H1 (cell line): Measurements from ENCODE around the gene SOCS6. TPM values are rescaled to one million over a fixed set of nuclear protein-coding genes. Genes with fewer than 3 reads are reported as not detected.

Experiments used
- CTCF ChIA-PET: fragments of 300-600 bp; sonication (Branson Sonifier 250); formaldehyde crosslinking; loops from one replicate; lab custom pipeline; 2021; ENCODE audit not compliant: partially characterized antibody; lab: Charles Lee
- POLR2A ChIA-PET: fragments of 300-600 bp; sonication (Branson Sonifier 250); formaldehyde crosslinking; loops from one replicate; lab custom pipeline; 2021; ENCODE audit warnings: inconsistent platforms; ENCODE audit not compliant: partially characterized antibody; lab: Charles Lee
- DNase-seq, 2 experiments: peaks; one replicate each; pipeline versions ENCODE4 v3.0.0 to v3.0.0-alpha.2; 2010 to 2022; ENCODE audit warnings: low spot score in 2 of 2, low read depth in 1 of 2, mixed read lengths in 1 of 2
- FAIRE-seq: peaks from 2 replicates; lab custom pipeline; 2011; peaks lifted over from hg19 to GRCh38; lab: Jason Lieb, UNC
- H2AFZ ChIP-seq: 2 replicates; pipeline ENCODE4 v1.8.1; 2012; ENCODE audit warnings: low read length, inconsistent platforms
- H2AK5ac ChIP-seq: 2 replicates; pipeline ENCODE4 v1.6.1; 2013; ENCODE audit warnings: low read depth, low read length
- H2BK120ac ChIP-seq: replicated peaks from 2 replicates; pipeline ENCODE3; 2013; ENCODE audit warnings: low read depth, low read length, inconsistent platforms
- H2BK12ac ChIP-seq: 2 replicates; pipeline ENCODE4 v1.6.1; 2013; ENCODE audit warnings: low read depth, low read length
- H2BK15ac ChIP-seq: 2 replicates; pipeline ENCODE4 v1.6.1; 2013; ENCODE audit warnings: low read length
- H2BK20ac ChIP-seq: 2 replicates; pipeline ENCODE4 v1.6.1; 2013; ENCODE audit warnings: low read length
- H2BK5ac ChIP-seq: 2 replicates; pipeline ENCODE4 v1.6.1; 2013; ENCODE audit warnings: low read depth, low read length
- H3K14ac ChIP-seq: 2 replicates; pipeline ENCODE4 v1.6.1; 2013; ENCODE audit warnings: inconsistent platforms; ENCODE audit not compliant: insufficient read length
- H3K18ac ChIP-seq: 2 replicates; pipeline ENCODE4 v1.6.1; 2013; ENCODE audit warnings: low read length; ENCODE audit errors: extremely low read depth
- H3K23ac ChIP-seq: 2 replicates; pipeline ENCODE4 v1.6.1; 2013; ENCODE audit warnings: inconsistent platforms; ENCODE audit not compliant: insufficient read length
- H3K23me2 ChIP-seq: 2 replicates; pipeline ENCODE4 v1.6.1; 2013; ENCODE audit warnings: low read depth, low read length
- H3K27ac ChIP-seq: 2 replicates; pipeline ENCODE4 v1.6.1; 2011; ENCODE audit warnings: low read depth, low read length, inconsistent platforms
- H3K27me3 ChIP-seq, 4 experiments: replicated peaks in 1 of 4; 1 replicate in 1 of 4; 2 replicates in 3 of 4; pipeline versions ENCODE4 v1.6.1 to v1.8.1; 2011 to 2013; ENCODE audit warnings: low read length in 3 of 4, mild to moderate bottlenecking in 3 of 4, inconsistent platforms in 2 of 4, mixed read lengths in 2 of 4, moderate library complexity in 1 of 4; ENCODE audit not compliant: control insufficient read depth in 3 of 4, insufficient read depth in 3 of 4; ENCODE audit errors: extremely low read depth in 1 of 4
- H3K36me3 ChIP-seq, 4 experiments: 2 replicates each; pipeline versions ENCODE4 v1.6.1 to v1.8.1; 2011 to 2013; ENCODE audit warnings: mild to moderate bottlenecking in 4 of 4, low read length in 3 of 4, moderate library complexity in 2 of 4, control low read depth in 1 of 4, inconsistent platforms in 1 of 4; ENCODE audit not compliant: insufficient read depth in 4 of 4, control insufficient read depth in 2 of 4
- H3K4ac ChIP-seq: replicated peaks from 2 replicates; pipeline ENCODE3; 2013; ENCODE audit warnings: low read length, low read depth, mixed read lengths, inconsistent platforms; ENCODE audit not compliant: insufficient read length
- H3K4me1 ChIP-seq, 4 experiments: replicated peaks in 1 of 4; 1 replicate in 1 of 4; 2 replicates in 3 of 4; pipeline versions ENCODE4 v1.6.1 to v1.8.1; 2011 to 2013; ENCODE audit warnings: low read length in 3 of 4, inconsistent platforms in 2 of 4, mixed read lengths in 1 of 4; ENCODE audit not compliant: insufficient read depth in 4 of 4, control insufficient read depth in 3 of 4
- H3K4me2 ChIP-seq, 2 experiments: 2 replicates each; pipeline versions ENCODE4 v1.6.1 to v1.8.1; 2011 to 2013; ENCODE audit warnings: low read depth in 2 of 2, low read length in 2 of 2, control low read depth in 1 of 2, inconsistent platforms in 1 of 2, mild to moderate bottlenecking in 1 of 2; ENCODE audit not compliant: insufficient read depth in 1 of 2
- H3K4me3 ChIP-seq, 4 experiments: fragments of 200-600, 300-600 bp in 1 of 4; sonication (generic), shearing (Covaris generic), sonication (Bioruptor Twin) in 1 of 4; 2 replicates each; pipeline versions ENCODE4 v1.5.1 to v1.8.1; 2011 to 2016; ENCODE audit warnings: low read length in 4 of 4, low read depth in 3 of 4, control low read depth in 2 of 4, inconsistent platforms in 2 of 4, mild to moderate bottlenecking in 2 of 4, mixed read lengths in 1 of 4, moderate library complexity in 1 of 4; ENCODE audit not compliant: insufficient read depth in 2 of 4; ENCODE audit errors: extremely low read depth in 1 of 4
- H3K56ac ChIP-seq: replicated peaks from 2 replicates; pipeline ENCODE3; 2013; ENCODE audit warnings: low read depth, mild to moderate bottlenecking, mixed read lengths, low read length, inconsistent platforms; ENCODE audit not compliant: insufficient read length
- H3K79me1 ChIP-seq: 2 replicates; pipeline ENCODE4 v1.6.1; 2013; ENCODE audit warnings: low read depth, low read length, control low read depth
- H3K79me2 ChIP-seq, 2 experiments: 2 replicates each; pipeline versions ENCODE4 v1.6.1 to v1.8.1; 2012 to 2013; ENCODE audit warnings: low read length in 2 of 2, mild to moderate bottlenecking in 2 of 2, inconsistent platforms in 1 of 2; ENCODE audit not compliant: insufficient read depth in 2 of 2, control insufficient read depth in 1 of 2
- H3K9ac ChIP-seq, 4 experiments: replicated peaks in 1 of 4; 1 replicate in 1 of 4; 2 replicates in 3 of 4; pipeline versions ENCODE4 v1.6.1 to v1.8.1; 2011 to 2013; ENCODE audit warnings: low read depth in 3 of 4, low read length in 3 of 4, control low read depth in 2 of 4, mild to moderate bottlenecking in 2 of 4, moderate library complexity in 2 of 4, inconsistent platforms in 1 of 4; ENCODE audit errors: extremely low read depth in 1 of 4
- H3K9me3 ChIP-seq, 2 experiments: 2 replicates each; pipeline versions ENCODE4 v1.6.1 to v1.8.1; 2012 to 2013; ENCODE audit warnings: mild to moderate bottlenecking in 2 of 2, moderate library complexity in 2 of 2, control low read depth in 1 of 2, inconsistent platforms in 1 of 2, low read depth in 1 of 2, low read length in 1 of 2, mixed read lengths in 1 of 2; ENCODE audit not compliant: insufficient read depth in 2 of 2
- H4K20me1 ChIP-seq, 2 experiments: replicated peaks in 1 of 2; 2 replicates each; pipeline versions ENCODE3 to v1.8.1; 2011 to 2013; ENCODE audit warnings: inconsistent platforms in 2 of 2, low read length in 2 of 2, mild to moderate bottlenecking in 1 of 2; ENCODE audit not compliant: insufficient read depth in 2 of 2, control insufficient read depth in 1 of 2
- H4K5ac ChIP-seq: 2 replicates; pipeline ENCODE4 v1.6.1; 2013; ENCODE audit warnings: low read length, low read depth, mixed read lengths, inconsistent platforms; ENCODE audit not compliant: insufficient read length
- H4K8ac ChIP-seq: 2 replicates; pipeline ENCODE4 v1.8.0; 2013; ENCODE audit warnings: mild to moderate bottlenecking, moderate library complexity, low read length, inconsistent platforms; ENCODE audit not compliant: insufficient read depth; ENCODE audit errors: extremely low read depth
- H4K91ac ChIP-seq: replicated peaks from 2 replicates; pipeline ENCODE3; 2013; ENCODE audit warnings: low read length, mixed read lengths, inconsistent platforms; ENCODE audit not compliant: insufficient read length
- CBX8 ChIP-seq: fragments of 300-800, 300-1000 bp; sonication (generic); IDR thresholded peaks from 2 replicates; pipeline ENCODE4 v1.7.1; 2016; ENCODE audit warnings: low read depth, low read length, borderline replicate concordance
- EZH2 ChIP-seq: fragments of 200-600 bp; sonication (generic); IDR thresholded peaks from 2 replicates; pipeline ENCODE4 v1.7.1; 2012; ENCODE audit warnings: low read depth, mild to moderate bottlenecking, moderate library complexity, low read length, inconsistent platforms; ENCODE audit not compliant: severe bottlenecking
- KDM4A ChIP-seq: IDR thresholded peaks from one replicate; pipeline ENCODE4 v1.7.1; 2012; ENCODE audit warnings: low read depth, mild to moderate bottlenecking, moderate library complexity, low read length, inconsistent platforms; ENCODE audit not compliant: severe bottlenecking
- NRF1 ChIP-seq: IDR thresholded peaks from 2 replicates; pipeline ENCODE4 v1.6.1; 2011; ENCODE audit warnings: mild to moderate bottlenecking, low read depth, low read length, improper control_type of control experiment
- POLR2AphosphoS5 ChIP-seq: IDR thresholded peaks from 2 replicates; pipeline ENCODE4 v1.6.1; 2011; ENCODE audit warnings: low read depth, low read length
- RAD21 ChIP-seq, 2 experiments: IDR thresholded peaks in 1 of 2; conservative IDR thresholded peaks in 1 of 2; 2 replicates each; pipeline ENCODE4 v1.6.1; 2011; ENCODE audit warnings: low read depth in 2 of 2, low read length in 2 of 2, improper control_type of control experiment in 1 of 2, inconsistent platforms in 1 of 2, mild to moderate bottlenecking in 1 of 2, moderate library complexity in 1 of 2
- RBBP5 ChIP-seq: IDR thresholded peaks from 2 replicates; pipeline ENCODE4 v1.7.1; 2012; ENCODE audit warnings: low read depth, mild to moderate bottlenecking, inconsistent platforms, low read length, moderate library complexity, borderline replicate concordance
- RFX5 ChIP-seq: IDR thresholded peaks from 2 replicates; pipeline ENCODE4 v1.6.1; 2011; ENCODE audit warnings: low read depth, low read length, improper control_type of control experiment, borderline replicate concordance
- SAP30 ChIP-seq: fragments of 300-600 bp; sonication (generic); IDR thresholded peaks from 2 replicates; pipeline ENCODE4 v1.7.1; 2012; ENCODE audit warnings: low read length, moderate library complexity, mild to moderate bottlenecking, inconsistent platforms; ENCODE audit not compliant: insufficient read depth, insufficient replicate concordance
- TEAD4 ChIP-seq: IDR thresholded peaks from 2 replicates; pipeline ENCODE4 v1.6.1; 2012; ENCODE audit warnings: low read depth, low read length, inconsistent platforms, mixed read lengths
- ZNF274 ChIP-seq: IDR thresholded peaks from 2 replicates; pipeline ENCODE4 v1.7.0; 2012; ENCODE audit warnings: low read length, borderline replicate concordance; ENCODE audit errors: extremely low read depth
- WGBS, 2 experiments: shearing (Covaris generic) in 1 of 2; methylation state at CpG; one replicate each; pipeline versions ENCODE4 v1.1.6 to v1.1.7; 2013 to 2015; ENCODE audit warnings: low lambda C conversion rate in 2 of 2, mixed read lengths in 2 of 2, inconsistent platforms in 1 of 2, low coverage in 1 of 2, missing lambda C conversion rate in 1 of 2; ENCODE audit not compliant: insufficient replicate concordance in 2 of 2, insufficient coverage in 1 of 2, insufficient read length in 1 of 2; ENCODE audit errors: extremely low coverage in 1 of 2, missing lambda C conversion rate in 1 of 2; 5-methylcytosine and 5-hydroxymethylcytosine counted together
- polyA plus RNA-seq, 7 experiments: library from polyadenylated mRNA; depleted of rRNA in 3 of 7; stranded (reverse) in 5 of 7; unstranded in 2 of 7; fragments of >200 nt in 5 of 7; fragments of 200-250 nt in 2 of 7; gene quantifications; 1 replicate in 5 of 7; 2 replicates in 1 of 7; 4 replicates in 1 of 7; pipeline versions ENCODE4 v1.2.1 to v1.2.3, GENCODE V29; 2011 to 2013; ENCODE audit warnings: missing spikeins in 2 of 7, mixed read lengths in 2 of 7
- total RNA-seq: library from RNA; stranded (reverse); fragmentation: NEBNext Ultra II Directional; extraction: Animal tissue kit (Norgen Biotek cat#: 25700); gene quantifications from 2 replicates; pipeline ENCODE4 v1.2.1, GENCODE V29; 2021

SOCS6 gene
- total and polyA plus RNA-seq, 2 of the 8 experiments (the other 6 are each of a cell fraction or from before 2014, with no cell fraction given) = 9.1 to 22.9 TPM

DNA sequence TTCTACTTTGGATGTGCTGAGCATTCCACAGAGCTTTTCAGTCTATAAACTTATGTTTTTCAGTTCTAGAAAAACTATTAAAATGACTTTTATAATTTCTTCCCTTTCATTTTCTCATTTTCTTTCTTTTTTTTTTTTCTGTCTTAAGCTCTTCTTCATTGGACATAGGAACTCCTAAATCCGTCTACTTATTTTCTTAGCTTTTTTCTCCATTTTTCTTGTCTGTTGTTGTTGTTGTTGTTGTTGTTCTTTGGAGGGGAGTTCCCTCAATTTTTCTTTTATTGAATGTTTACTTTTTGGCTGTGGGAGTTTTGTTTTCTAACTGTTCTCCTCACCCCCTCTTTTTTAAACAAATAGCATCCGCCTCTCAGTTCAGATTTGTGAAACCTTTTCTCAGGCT, 7.9 kb downstream of the SOCS6 start:
- peaks cover 24 to 99% of the 10 kb centered on the region in 2 experiments for H3K79me2 ChIP-seq
- no peak overlapping the region; a peak in 1 of 7 replicates for H3K9ac ChIP-seq
- H3K79me1 ChIP-seq = peaks cover 15% of the 10 kb centered on the region
- 77% methylated on average over 2 of the region's 2 CpGs; no CpG with 5 or more reads in 1 of the 2 experiments for WGBS, 2 experiments
- no peak overlapping the region for H2BK5ac ChIP-seq
- H2AK5ac ChIP-seq = no peak overlapping the region
- H3K27me3 ChIP-seq = no peaks in the 10 kb centered on the region
- H3K14ac ChIP-seq = no peak overlapping the region
- H4K8ac ChIP-seq = no peak overlapping the region
- no peak overlapping the region for H3K4me3 ChIP-seq
- no peak overlapping the region for H4K5ac ChIP-seq
- no peak overlapping the region for H2BK20ac ChIP-seq
- no peak overlapping the region for H4K91ac ChIP-seq
- DNase-seq = no peak
- no peaks in the 10 kb centered on the region for H3K23me2 ChIP-seq
- no peak overlapping the region for H3K23ac ChIP-seq
- no peak overlapping the region for H3K27ac ChIP-seq
- no peak overlapping the region for H3K56ac ChIP-seq
- no peak overlapping the region for H3K18ac ChIP-seq
- peaks cover 0 to 20% of the 10 kb centered on the region in 2 experiments for H4K20me1 ChIP-seq
- no peaks in the 10 kb centered on the region for H3K36me3 ChIP-seq
- no peak for FAIRE-seq
- no peak overlapping the region for H2AFZ ChIP-seq
- no peak overlapping the region; a peak in 1 of 4 replicates for H3K4me2 ChIP-seq
- H3K4me1 ChIP-seq = peaks cover 0 to 11% (median 8%) of the 10 kb centered on the region in 4 experiments
- H2BK12ac ChIP-seq = no peak overlapping the region
- CTCF ChIA-PET = interaction anchor here (1.0 kb wide), 1 partner anchor 102 kb away, joined by 3 read pairs; no protein-coding TSS in a partner anchor
- H2BK15ac ChIP-seq = no peak overlapping the region
- H3K9me3 ChIP-seq = no peaks in the 10 kb centered on the region
- POLR2A ChIA-PET = no interaction called here
- no peak overlapping the region for H3K4ac ChIP-seq
- no peak overlapping the region for H2BK120ac ChIP-seq
- TF ChIP-seq ZNF274 = no peak
- TF ChIP-seq SAP30 = no peak
- no peak for TF ChIP-seq RBBP5
- no peak for TF ChIP-seq POLR2AphosphoS5
- no peak for TF ChIP-seq TEAD4
- TF ChIP-seq CBX8 = no peak
- no peak for TF ChIP-seq KDM4A
- no peak for TF ChIP-seq EZH2
- TF ChIP-seq NRF1 = no peak
- TF ChIP-seq RAD21 (IDR thresholded peaks at IDR 0.05 in 1 of 2, conservative IDR thresholded peaks at IDR 0.05 in 1 of 2; ENCODE audit: low read depth in 2 of 2, low read length in 2 of 2) = no peak
- TF ChIP-seq RFX5 = no peak
